HepG2 (cell line): ENCODE data around the gene ACADVL. TPM values are rescaled to one million over a fixed set of nuclear protein-coding genes. Genes with fewer than 3 reads are reported as not detected.

Source experiments
- ELF3 ChIP-seq: IDR thresholded peaks from 2 replicates; pipeline ENCODE4 v1.6.1; 2016; ENCODE audit warnings: missing genetic modification reagents, missing compliant biosample characterization
- FOXC1 ChIP-seq: sonication (generic); formaldehyde crosslinking; IDR thresholded peaks from 2 replicates; pipeline ENCODE4 v1.8.0; 2022; ENCODE audit warnings: mild to moderate bottlenecking, missing genetic modification reagents, borderline replicate concordance
- HCFC1 ChIP-seq: fragments of 150-350 bp; IDR thresholded peaks from 2 replicates; pipeline ENCODE4 v1.6.1; 2014; ENCODE audit warnings: low read depth, low read length
- HNRNPH1 ChIP-seq: fragments of 200-400 bp; formaldehyde crosslinking; optimal IDR thresholded peaks from 2 replicates; pipeline ENCODE3; 2017; ENCODE audit warnings: mild to moderate bottlenecking, low read depth, low read length
- PCBP1 ChIP-seq: fragments of 200-400 bp; formaldehyde crosslinking; IDR thresholded peaks from 2 replicates; pipeline ENCODE4 v1.6.1; 2017; ENCODE audit warnings: mild to moderate bottlenecking, low read depth, low read length, borderline replicate concordance
- SRSF1 ChIP-seq: fragments of 200-400 bp; formaldehyde crosslinking; optimal IDR thresholded peaks from 2 replicates; pipeline ENCODE3; 2017; ENCODE audit warnings: mild to moderate bottlenecking, low read depth, low read length, moderate library complexity
- TCF12 ChIP-seq, 2 experiments: fragments of 450-650 bp in 1 of 2; sonication (generic) in 1 of 2; formaldehyde crosslinking in 1 of 2; IDR thresholded peaks; 2 replicates each; pipeline versions ENCODE4 v1.6.1 to v1.8.0; 2017 to 2022; ENCODE audit warnings: antibody characterized with exemption in 1 of 2, mild to moderate bottlenecking in 1 of 2, missing genetic modification reagents in 1 of 2, moderate library complexity in 1 of 2
- WIZ ChIP-seq: sonication (generic); formaldehyde crosslinking; IDR thresholded peaks from 2 replicates; pipeline ENCODE4 v1.5.1; 2020; ENCODE audit warnings: mild to moderate bottlenecking, missing genetic modification reagents
- ZNF17 ChIP-seq: sonication (generic); formaldehyde crosslinking; IDR thresholded peaks from 2 replicates; pipeline ENCODE4 v1.5.0; 2020; ENCODE audit warnings: mild to moderate bottlenecking, missing genetic modification reagents
- ZNF367 ChIP-seq: sonication (generic); formaldehyde crosslinking; IDR thresholded peaks from 2 replicates; pipeline ENCODE4 v1.4.0; 2020; ENCODE audit warnings: missing genetic modification reagents, borderline replicate concordance
- polyA plus RNA-seq, 8 experiments: library from polyadenylated mRNA; depleted of rRNA in 3 of 8; stranded (reverse) in 7 of 8; unstranded in 1 of 8; fragments of >200 nt; fragmentation: Illumina TruSeq in 4 of 8; extraction: Trizol in 4 of 8; gene quantifications; 2 replicates each; pipeline versions ENCODE4 v1.2.1 to v1.2.3, GENCODE V29; 2011 to 2016; ENCODE audit warnings: low read depth in 4 of 8, missing spikeins in 1 of 8, mixed read lengths in 1 of 8; ENCODE audit not compliant: insufficient read depth in 1 of 8
- total RNA-seq, 5 experiments: library from RNA; depleted of rRNA; stranded (reverse); fragments of >200 nt; fragmentation: Illumina TruSeq; extraction: Trizol; gene quantifications; 2 replicates each; pipeline ENCODE4 v1.2.3, GENCODE V29; 2016; ENCODE audit warnings: low read depth in 1 of 5
- TF ChIP-seq, protein P1 (sequence below): sonication (generic); formaldehyde crosslinking; conservative IDR thresholded peaks from 2 replicates; pipeline ENCODE4 v1.5.0; 2020; ENCODE audit warnings: missing genetic modification reagents
- TF ChIP-seq, protein P2 (sequence below), 2 experiments: sonication (generic) in 1 of 2; formaldehyde crosslinking in 1 of 2; IDR thresholded peaks; 2 replicates each; pipeline versions ENCODE4 v1.4.0 to v1.6.1; 2018 to 2020; ENCODE audit warnings: missing genetic modification reagents in 2 of 2, borderline replicate concordance in 1 of 2, low read depth in 1 of 2, mild to moderate bottlenecking in 1 of 2, missing biosample characterization in 1 of 2
- TF ChIP-seq, protein P3 (sequence below): sonication (generic); formaldehyde crosslinking; conservative IDR thresholded peaks from 2 replicates; pipeline ENCODE4 v1.4.0; 2020; ENCODE audit warnings: missing genetic modification reagents
- TF ChIP-seq, protein P4 (sequence below): sonication (generic); formaldehyde crosslinking; IDR thresholded peaks from 2 replicates; pipeline ENCODE4 v1.9.0; 2022; ENCODE audit warnings: missing genetic modification reagents, mild to moderate bottlenecking, borderline replicate concordance
- TF ChIP-seq, protein P5 (sequence below): IDR thresholded peaks from 2 replicates; pipeline ENCODE4 v1.6.1; 2012; ENCODE audit warnings: inconsistent platforms
- TF ChIP-seq, protein P6 (sequence below): sonication (generic); formaldehyde crosslinking; IDR thresholded peaks from 2 replicates; pipeline ENCODE4 v1.4.0; 2020; ENCODE audit warnings: missing genetic modification reagents

The ACADVL gene
- total and polyA plus RNA-seq, 2 of the 13 experiments (the other 11 are each of a cell fraction or from before 2014, with no cell fraction given): 219 to 412 TPM

DNA sequence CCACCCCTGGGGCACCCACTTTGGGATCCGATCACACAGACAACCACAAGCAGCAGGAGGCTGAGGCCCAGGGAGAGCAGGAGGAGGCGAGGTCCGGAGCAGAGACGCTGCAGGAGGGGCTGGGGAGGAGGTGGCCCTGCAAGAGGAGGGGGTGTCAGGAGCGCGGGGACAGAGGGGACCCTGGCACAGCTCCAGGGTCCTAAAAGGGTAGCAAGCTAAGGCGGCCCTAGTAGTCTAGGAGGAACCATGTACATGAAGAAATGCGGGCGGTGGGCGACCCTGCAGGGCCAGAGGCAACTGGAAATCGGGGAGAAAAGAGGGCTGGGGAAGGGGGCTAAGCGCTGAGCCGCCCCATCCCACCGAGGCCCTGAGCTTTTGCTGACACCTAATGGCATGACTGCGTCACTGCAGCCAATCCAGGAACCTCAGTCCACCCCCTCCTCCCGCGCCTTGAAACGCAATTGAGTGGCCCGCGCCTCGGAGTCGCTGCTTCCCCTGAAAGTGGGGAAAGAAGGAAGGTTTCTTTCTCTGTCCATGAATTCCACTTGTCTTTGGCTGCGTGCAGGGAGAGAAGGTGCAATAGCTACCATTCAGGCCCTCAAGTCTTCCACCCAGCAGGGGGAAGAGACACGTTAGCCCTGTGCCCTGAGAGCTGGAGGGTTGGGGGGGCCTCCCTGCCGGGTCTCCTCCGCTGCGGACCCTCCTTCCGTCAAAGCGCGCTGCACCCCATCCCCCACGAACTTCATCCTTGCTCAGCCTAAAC lies 42.4 kb upstream of the ACADVL start (continued):
- peak; percentile 22 for TF ChIP-seq SRSF1
- TF ChIP-seq WIZ (CRISPR knock-in tag): 0 out of 2 replicates have a peak, but pooled peaks have one; percentile 21
- peak; percentile 59 for TF ChIP-seq PCBP1
- no peak for TF ChIP-seq ZNF367
- TF ChIP-seq, protein P1, sequence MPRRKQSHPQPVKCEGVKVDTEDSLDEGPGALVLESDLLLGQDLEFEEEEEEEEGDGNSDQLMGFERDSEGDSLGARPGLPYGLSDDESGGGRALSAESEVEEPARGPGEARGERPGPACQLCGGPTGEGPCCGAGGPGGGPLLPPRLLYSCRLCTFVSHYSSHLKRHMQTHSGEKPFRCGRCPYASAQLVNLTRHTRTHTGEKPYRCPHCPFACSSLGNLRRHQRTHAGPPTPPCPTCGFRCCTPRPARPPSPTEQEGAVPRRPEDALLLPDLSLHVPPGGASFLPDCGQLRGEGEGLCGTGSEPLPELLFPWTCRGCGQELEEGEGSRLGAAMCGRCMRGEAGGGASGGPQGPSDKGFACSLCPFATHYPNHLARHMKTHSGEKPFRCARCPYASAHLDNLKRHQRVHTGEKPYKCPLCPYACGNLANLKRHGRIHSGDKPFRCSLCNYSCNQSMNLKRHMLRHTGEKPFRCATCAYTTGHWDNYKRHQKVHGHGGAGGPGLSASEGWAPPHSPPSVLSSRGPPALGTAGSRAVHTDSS: no peak
- TF ChIP-seq, protein P2, sequence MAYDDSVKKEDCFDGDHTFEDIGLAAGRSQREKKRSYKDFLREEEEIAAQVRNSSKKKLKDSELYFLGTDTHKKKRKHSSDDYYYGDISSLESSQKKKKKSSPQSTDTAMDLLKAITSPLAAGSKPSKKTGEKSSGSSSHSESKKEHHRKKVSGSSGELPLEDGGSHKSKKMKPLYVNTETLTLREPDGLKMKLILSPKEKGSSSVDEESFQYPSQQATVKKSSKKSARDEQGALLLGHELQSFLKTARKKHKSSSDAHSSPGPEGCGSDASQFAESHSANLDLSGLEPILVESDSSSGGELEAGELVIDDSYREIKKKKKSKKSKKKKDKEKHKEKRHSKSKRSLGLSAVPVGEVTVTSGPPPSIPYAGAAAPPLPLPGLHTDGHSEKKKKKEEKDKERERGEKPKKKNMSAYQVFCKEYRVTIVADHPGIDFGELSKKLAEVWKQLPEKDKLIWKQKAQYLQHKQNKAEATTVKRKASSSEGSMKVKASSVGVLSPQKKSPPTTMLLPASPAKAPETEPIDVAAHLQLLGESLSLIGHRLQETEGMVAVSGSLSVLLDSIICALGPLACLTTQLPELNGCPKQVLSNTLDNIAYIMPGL (CRISPR knock-in tag; IDR thresholded peaks at IDR 0.05; ENCODE audit: borderline replicate concordance in 1 of 2, low read depth in 1 of 2): peak; percentile 83 to 86
- TF ChIP-seq, protein P3, sequence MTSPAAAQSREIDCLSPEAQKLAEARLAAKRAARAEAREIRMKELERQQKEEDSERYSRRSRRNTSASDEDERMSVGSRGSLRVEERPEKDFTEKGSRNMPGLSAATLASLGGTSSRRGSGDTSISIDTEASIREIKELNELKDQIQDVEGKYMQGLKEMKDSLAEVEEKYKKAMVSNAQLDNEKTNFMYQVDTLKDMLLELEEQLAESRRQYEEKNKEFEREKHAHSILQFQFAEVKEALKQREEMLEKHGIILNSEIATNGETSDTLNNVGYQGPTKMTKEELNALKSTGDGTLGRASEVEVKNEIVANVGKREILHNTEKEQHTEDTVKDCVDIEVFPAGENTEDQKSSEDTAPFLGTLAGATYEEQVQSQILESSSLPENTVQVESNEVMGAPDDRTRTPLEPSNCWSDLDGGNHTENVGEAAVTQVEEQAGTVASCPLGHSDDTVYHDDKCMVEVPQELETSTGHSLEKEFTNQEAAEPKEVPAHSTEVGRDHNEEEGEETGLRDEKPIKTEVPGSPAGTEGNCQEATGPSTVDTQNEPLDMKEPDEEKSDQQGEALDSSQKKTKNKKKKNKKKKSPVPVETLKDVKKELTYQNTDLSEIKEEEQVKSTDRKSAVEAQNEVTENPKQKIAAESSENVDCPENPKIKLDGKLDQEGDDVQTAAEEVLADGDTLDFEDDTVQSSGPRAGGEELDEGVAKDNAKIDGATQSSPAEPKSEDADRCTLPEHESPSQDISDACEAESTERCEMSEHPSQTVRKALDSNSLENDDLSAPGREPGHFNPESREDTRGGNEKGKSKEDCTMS (CRISPR knock-in tag): no peak
- TF ChIP-seq FOXC1 (CRISPR knock-in tag): no peak
- TF ChIP-seq HNRNPH1: no peak
- TF ChIP-seq ZNF17 (CRISPR knock-in tag): no peak
- no peak for TF ChIP-seq TCF12 (IDR thresholded peaks at IDR 0.05)
- TF ChIP-seq TCF12 (CRISPR knock-in tag; IDR thresholded peaks at IDR 0.05): no peak
- TF ChIP-seq ELF3 (CRISPR knock-in tag): peak; percentile 59; the same call in 1 of the 2 replicates
- TF ChIP-seq HCFC1: no peak
- TF ChIP-seq, protein P4, sequence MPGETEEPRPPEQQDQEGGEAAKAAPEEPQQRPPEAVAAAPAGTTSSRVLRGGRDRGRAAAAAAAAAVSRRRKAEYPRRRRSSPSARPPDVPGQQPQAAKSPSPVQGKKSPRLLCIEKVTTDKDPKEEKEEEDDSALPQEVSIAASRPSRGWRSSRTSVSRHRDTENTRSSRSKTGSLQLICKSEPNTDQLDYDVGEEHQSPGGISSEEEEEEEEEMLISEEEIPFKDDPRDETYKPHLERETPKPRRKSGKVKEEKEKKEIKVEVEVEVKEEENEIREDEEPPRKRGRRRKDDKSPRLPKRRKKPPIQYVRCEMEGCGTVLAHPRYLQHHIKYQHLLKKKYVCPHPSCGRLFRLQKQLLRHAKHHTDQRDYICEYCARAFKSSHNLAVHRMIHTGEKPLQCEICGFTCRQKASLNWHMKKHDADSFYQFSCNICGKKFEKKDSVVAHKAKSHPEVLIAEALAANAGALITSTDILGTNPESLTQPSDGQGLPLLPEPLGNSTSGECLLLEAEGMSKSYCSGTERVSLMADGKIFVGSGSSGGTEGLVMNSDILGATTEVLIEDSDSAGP (CRISPR knock-in tag): peak; percentile 77; the same call in 1 of the 2 replicates
- TF ChIP-seq, protein P5, sequence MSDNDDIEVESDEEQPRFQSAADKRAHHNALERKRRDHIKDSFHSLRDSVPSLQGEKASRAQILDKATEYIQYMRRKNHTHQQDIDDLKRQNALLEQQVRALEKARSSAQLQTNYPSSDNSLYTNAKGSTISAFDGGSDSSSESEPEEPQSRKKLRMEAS: peak; percentile 8; the same call in 1 of the 2 replicates
- TF ChIP-seq, protein P6, sequence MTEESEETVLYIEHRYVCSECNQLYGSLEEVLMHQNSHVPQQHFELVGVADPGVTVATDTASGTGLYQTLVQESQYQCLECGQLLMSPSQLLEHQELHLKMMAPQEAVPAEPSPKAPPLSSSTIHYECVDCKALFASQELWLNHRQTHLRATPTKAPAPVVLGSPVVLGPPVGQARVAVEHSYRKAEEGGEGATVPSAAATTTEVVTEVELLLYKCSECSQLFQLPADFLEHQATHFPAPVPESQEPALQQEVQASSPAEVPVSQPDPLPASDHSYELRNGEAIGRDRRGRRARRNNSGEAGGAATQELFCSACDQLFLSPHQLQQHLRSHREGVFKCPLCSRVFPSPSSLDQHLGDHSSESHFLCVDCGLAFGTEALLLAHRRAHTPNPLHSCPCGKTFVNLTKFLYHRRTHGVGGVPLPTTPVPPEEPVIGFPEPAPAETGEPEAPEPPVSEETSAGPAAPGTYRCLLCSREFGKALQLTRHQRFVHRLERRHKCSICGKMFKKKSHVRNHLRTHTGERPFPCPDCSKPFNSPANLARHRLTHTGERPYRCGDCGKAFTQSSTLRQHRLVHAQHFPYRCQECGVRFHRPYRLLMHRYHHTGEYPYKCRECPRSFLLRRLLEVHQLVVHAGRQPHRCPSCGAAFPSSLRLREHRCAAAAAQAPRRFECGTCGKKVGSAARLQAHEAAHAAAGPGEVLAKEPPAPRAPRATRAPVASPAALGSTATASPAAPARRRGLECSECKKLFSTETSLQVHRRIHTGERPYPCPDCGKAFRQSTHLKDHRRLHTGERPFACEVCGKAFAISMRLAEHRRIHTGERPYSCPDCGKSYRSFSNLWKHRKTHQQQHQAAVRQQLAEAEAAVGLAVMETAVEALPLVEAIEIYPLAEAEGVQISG (CRISPR knock-in tag): 0 out of 2 replicates have a peak, but pooled peaks have one; percentile 25
